HG03521 (cell line): Measurements from ENCODE around the gene RASGEF1C.

Experiments used
- ATAC-seq: cut with Tn5 transposase; IDR thresholded peaks from one replicate; pipeline ENCODE4 v1.9.1; 2021; ENCODE audit warnings: mild to moderate bottlenecking, moderate library complexity; ENCODE audit not compliant: unreplicated experiment

RASGEF1C gene

DNA sequence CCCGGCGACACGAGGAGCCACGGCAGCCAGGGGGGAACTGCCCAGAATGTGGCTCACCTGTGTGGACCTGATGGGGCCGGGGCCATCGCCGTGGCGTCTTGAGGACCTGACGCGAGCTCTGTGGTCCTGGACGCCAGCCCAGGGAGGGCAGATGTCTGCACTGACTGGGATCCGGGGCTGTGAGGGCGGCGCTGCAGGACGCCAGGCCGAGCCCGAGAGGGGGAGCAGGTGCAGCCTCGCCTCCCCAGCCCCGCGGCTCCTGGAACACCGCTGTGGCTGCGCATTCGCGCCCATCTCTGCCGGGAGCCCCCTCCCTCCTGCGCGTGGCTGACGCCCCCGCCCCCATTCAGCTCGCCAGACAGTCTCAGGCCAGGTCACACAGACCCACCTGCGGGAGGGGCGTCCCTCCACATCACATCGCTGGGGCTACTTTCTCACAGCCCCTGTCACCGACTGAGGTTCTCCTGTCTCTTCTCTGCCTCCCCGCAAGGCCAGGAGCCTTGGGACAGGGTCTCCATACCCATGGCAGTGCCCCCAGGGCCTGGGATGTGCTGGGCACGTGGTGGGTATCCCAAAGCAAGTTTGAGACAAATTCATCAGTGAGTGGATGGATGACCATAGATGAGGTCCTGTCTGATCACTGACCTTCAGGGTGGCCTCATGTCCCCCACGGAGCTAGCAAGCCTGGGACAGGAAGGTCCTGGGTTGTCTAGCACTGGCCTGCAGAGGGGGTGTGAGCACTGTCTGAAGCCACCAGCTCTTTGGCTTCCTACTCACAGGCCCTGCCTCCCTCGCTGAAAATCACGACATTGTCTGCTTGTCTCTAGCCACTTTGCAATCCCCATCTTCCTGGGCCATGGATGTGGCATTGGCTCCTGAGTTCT, 47.3 kb downstream of the RASGEF1C start:
- no peak for ATAC-seq

DNA sequence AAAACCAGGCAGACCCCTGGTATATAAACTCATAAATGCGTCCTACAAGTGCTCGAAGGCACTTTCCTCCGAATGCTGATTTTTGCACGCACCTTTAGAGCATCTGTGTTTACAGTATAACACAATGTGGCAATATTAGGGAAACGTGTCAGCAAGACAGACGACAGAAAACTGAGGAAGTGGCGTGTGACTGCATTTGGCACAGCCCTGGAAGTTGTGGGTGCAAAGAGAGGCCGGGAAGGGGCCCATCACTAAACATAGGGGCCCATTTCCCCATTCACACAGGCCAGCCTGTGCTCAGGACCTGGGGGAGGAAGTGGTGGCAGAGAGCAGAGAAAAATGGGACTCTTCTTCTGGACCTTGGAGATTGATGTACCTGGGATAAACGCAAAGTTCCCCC, 48.2 kb downstream of the RASGEF1C start:
- no peak for ATAC-seq

DNA sequence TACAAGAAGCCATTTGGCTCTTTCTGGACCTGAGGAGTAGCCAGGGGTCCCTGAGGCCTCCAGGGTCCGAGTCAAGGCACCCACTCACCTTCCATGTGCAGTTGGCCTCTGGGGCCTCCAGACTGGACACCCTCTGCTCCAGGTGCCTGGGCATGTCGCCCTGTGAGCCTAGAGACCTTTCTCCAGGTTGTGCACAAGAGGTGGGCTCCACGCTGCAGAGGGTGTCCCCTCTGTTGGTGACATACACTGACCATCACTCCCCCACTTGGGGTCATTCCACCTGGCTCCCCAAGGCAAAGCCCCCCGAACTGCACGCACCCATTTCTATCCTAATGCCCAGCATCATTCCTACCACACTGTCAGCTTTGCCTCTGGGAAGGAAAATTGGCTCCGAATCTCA, 48.8 kb downstream of the RASGEF1C start:
- no peak for ATAC-seq

DNA sequence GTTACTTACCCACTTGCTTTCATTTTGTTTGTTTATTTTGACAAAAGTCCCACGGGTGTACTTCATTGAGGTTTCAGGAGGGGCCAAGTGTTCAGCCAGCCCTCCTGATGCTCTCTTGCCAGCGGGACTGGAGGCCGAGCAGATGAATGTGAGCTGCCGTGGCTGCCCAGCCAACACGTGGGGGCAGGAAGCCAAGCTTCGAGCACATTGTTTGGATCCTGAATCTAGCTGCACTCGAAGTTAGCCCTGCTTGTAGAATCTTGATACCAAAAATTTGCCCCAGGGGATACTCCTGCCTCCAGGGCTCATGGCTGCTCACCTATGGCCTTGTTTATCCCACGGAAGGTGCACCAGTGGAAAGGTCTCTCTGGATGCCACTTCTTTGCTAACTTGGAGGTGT, 49.3 kb downstream of the RASGEF1C start:
- ATAC-seq = no peak

DNA sequence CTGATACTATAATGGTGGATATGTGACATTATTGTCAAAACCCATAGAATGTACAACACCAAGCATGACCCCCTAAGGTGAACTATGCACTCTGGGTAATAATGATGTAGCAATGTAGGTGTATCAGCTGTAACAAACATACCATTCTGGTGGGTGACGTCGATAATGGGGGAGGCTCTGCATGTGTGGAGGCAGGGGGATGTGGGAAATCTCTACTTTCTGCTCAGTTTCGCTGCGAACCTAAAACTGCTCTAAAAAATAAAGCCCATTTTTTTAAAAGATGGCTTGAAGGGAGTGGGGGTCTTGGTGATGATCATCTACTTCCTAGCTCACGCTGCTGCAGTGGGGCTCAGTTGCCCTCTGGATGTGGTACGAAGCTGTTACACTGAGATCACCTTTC, 51.1 kb downstream of the RASGEF1C start:
- no peak for ATAC-seq

DNA sequence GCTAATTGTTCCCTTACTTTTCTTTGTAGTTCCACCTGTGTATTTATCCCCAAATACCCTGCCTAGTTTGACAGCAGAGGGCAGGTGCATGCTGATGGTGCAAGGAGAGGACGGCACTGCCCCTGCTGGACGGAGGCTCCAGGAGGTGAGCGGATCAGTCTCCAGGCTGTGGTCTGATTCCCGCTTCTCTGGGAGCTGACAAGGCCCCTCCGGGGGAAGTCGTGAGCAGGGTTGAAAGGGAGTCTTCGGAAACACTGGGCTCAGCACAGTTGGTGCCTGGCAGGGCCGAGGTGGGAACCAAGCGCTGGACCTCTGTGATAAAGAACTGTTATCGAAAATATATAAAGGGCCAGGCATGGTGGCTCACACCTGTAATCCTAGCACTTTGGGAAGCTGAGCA, 52.9 kb downstream of the RASGEF1C start:
- ATAC-seq = no peak

DNA sequence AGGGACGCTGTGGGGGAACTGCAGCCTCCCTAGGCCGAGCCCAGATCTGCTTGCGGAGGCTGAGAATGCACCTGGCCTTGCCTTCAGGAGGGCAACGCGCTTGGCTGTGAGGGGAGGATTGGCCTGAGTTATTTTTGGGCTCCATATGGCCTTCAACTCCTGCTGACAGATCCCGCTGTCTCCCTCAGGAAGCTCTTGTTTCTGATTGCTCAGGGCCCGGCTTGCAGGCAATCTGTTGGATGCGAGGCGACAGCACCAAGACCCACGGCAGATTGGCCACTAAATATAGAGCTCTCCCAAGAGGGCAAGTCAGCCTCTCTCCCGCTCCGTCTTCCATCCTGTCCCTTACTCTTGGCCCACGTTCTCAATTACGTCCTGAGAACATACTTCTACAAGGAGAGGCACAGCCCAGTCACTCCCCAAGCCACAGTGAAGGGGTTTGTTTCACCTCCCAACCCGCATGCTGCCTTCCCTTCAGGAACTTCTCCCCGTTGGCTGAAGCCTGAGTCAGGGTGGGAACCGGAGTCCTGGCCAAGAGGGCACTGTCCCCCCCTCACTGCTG, 53.6 kb downstream of the RASGEF1C start:
- no peak for ATAC-seq

DNA sequence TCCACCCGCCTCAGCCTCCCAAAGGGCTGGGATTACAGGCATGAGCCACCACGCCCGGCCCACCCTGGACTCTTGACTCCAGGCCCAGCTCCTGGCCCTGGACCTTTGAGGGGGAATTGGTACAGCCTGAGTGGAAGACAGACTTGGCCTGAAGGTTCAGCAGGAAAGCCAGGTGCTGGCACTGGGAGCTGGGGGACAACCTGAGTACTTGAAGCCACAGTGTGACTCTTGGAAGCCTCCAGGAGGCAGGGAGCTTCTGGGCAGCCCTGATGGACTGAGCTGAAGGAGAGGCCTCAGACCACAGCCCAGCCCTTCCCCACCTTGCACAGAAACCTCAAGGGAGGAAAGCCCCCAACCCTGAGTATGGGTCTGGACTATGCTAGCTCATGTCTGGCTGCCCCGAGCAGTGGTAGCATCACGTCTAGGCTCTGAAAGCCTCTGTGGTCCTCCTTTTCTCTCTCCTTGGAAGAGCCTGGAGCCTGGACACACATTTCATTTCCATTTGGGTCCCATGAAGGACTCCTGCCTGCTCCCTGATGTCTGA, 54.1 kb downstream of the RASGEF1C start:
- ATAC-seq = no peak

DNA sequence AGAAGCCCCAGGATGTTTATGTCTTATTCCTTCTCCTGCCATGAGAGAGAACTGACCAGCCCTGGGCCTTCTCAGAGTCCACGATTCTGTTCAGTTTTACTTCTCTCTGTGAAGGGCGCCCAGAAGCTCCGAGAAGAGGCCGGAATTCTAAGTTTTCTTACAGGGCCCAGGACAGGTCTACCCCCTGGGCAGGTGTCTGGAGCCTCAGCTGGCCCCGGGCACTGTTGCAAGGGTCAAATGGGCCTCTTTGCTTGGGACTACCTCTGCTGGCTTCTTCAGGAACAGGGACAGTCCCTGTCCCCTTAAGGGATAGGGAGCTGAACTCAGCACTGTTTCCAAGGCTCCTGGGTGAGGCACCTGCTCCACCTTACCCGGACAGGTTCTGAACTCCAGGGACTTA, 55.0 kb downstream of the RASGEF1C start:
- no peak for ATAC-seq

DNA sequence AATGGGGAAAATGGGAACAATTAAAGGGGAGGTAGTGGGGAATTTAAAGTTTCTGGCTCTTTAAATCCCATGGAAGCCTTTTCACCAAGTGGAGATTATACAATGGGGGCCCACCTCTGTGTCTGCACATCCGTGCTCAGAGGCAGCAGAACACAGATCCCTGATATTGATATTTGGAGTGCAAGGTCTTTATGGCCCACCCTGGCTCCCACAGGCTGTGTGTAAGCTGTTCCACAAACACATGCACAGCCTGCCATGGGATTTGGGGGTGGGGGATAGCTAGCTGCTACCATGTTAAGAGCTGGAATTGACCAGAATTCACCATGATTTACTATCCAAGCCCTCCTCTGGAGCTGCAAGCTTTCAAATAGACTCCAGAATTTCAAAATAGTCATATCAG, 55.9 kb downstream of the RASGEF1C start:
- no peak for ATAC-seq

DNA sequence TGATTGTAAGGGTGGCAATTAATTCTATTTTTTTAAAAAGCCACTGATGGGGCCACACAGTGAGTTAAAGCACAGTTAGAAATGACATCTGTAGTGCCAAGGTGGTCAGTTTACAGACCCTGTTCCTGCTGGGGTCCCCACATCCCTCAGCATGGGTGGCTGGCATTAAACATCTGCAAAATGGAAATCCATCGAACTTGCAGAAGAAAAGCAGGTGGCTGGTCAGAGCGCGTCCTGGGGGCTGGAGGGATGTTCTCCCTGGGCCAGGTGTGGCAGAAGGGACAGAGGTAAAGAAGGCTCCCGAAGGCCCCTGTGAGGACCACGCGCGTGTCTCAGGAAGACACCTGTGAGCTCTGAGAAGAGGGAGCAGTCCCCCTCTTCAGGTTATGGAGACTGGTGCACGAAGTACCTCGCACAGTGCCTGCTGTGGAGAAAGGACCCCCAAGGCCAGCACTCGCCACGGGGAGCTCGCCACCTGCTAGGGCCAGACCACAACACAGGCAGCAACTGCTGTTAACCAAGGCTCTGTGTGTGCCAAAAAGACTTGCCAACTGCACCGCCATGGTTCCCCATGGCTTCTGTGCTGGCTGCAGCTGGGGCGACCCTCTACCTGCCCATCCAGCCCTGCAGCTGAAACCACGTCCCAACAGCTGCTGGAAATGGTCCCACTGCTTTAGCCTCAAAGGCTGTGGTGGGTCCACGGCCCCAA, 65.2 kb downstream of the RASGEF1C start:
- no peak for ATAC-seq

DNA sequence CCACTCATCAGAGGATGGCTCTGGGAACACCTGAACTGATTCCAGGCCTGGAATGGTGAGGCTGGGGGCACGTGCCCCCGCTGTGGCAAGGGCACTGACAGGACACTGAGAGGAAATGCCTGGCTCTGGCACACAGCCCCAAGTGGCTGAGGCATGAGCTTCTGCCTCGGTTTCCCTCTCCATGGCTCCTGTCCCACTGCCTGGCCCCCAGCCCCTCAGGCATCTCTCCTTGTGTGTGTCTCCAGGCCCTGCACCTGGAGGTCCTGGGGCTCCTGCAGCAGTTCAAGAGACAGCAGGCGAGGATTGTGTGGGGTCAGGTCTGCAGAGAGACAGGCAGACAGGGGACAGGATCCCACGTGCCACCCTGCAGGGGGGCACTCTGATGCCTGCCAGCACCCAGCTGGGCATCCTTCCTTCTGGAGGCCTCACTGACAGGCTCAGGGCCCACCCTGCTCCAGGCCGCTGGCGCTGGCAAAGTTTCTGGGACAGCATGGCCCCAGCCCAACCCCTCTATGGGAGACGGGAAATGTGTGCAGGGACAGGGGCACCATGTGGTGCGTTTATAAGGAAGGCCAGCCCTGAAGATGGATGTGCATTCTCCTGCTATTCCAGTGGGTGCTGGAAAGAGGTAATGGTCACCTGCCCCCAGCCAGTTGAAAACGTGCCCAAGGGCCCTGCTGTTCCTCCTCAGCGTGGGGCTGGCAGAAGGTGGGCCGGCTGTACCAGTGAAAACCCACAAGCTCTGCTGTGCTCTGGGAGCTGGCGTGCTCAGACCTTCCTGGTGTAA, 66.0 kb downstream of the RASGEF1C start:
- no peak for ATAC-seq

DNA sequence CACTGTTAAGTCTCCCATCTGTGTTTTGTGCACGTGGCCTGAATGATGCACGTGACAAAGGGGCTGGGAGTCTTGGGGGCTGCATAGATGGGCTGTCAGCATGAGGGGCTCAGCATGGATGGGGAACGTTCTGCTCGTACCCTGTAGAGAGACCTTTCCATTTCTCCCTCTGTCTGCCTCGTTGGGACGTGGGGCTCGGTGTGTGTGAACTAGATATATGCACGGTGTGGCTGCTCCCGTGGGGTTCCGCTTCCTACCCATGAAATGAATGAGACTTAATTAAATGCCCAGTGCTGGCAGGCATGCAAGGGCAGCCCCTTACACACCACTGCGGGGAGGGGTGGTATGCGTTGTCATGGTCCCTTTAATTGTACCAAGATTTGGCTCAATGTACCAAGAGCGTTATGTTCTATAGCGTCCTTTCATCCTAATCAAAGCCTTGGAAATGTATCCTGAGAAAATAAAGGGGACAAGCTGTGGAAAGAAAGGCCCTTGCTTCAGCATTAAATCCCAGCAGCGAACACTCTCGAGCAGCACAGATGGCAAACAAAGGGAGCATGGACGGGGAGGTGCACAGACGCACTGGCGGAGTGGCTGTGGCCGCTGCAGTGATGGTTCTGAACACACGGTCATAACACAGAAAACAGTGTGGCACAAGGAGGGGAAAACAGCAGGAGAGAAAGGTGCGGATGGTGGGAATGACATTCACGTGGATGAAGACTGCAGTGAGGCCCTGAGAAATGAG, 66.8 kb downstream of the RASGEF1C start:
- ATAC-seq = no peak

DNA sequence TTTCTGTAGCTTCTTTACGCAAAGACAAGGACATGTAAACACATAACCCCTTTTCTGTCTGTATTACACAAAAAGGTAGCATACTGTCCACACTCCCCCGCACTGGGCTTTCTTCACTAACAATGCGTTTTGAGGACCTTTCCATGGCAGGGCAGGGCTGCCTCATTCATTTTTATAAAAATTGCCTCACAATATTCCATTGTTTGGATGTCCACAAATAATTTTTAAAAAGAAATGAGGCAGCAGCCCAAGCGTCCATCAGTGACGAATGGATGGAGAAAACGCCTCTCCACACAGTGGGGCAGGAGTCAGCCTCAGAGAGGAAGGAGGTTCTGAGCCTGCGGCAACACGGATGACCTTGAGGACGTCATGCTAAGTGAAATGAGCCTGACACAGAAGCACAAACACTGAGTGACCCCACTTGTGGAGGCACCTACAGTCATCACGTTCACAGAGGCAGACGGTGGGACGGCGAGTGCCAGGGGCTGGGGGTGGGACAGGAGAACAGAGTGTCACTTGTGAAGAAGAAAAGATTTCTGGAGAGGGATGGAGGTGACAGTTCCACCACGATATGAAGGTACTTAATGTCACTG, 67.8 kb downstream of the RASGEF1C start:
- ATAC-seq = no peak

DNA sequence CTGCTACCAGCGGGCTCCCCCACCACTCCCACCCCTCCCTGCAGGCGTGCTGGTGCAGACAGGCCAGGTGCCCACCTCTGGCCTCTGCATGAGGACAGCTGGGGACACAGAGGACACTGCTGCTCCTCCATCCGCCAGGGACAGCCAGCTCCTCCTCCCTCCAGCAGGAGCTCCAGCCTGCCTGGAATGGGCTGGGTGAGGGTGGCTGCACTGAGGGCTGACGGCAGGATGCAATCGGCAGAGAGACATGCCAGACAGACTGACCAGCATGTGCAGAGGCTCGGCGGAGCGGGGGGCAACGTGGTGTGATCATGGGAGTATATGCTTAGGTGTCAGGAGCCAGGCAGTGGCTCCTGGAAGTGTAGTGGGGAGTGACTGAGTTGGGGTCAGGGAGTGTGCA, 68.4 kb downstream of the RASGEF1C start:
- ATAC-seq = no peak

DNA sequence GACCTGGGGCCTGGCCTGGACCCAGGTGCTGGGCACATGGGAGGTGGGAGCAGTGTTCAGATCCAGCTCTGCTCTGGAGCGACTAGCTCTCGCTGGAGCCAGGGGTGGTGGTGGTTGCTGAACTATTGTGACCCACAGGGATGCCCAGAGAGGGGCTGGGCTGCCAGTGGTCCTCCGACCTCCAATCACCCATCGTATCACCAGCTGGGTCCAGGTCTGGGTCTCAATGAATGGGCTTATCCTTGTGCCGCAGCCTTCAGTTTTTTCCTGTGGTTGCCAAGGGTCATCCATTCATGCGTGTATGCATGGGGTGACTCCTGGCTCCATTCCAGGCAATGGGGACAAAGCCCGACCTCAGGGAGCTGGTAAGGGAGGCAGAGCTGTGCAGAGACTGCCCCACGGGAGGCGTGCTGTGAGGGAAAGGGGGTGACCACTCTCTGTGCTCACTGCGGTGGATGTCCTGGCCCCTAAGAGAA, 68.9 kb downstream of the RASGEF1C start:
- no peak for ATAC-seq

DNA sequence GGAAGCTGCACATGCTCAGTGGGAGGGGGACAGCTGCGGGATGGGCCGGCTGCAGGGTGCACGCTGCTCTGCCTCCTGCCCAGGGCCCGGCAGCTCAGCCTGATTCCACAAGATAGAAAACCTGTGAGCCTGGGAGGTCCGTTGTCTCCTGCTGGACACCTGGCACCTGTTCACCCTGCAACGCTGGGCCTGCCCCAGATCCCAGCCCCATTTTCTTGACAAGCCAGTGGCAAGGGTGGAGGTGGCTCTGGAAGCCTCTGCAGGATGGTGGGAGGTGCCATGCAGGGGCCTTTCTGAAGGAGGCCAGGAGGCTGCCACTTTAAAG, 69.3 kb downstream of the RASGEF1C start:
- no peak for ATAC-seq

DNA sequence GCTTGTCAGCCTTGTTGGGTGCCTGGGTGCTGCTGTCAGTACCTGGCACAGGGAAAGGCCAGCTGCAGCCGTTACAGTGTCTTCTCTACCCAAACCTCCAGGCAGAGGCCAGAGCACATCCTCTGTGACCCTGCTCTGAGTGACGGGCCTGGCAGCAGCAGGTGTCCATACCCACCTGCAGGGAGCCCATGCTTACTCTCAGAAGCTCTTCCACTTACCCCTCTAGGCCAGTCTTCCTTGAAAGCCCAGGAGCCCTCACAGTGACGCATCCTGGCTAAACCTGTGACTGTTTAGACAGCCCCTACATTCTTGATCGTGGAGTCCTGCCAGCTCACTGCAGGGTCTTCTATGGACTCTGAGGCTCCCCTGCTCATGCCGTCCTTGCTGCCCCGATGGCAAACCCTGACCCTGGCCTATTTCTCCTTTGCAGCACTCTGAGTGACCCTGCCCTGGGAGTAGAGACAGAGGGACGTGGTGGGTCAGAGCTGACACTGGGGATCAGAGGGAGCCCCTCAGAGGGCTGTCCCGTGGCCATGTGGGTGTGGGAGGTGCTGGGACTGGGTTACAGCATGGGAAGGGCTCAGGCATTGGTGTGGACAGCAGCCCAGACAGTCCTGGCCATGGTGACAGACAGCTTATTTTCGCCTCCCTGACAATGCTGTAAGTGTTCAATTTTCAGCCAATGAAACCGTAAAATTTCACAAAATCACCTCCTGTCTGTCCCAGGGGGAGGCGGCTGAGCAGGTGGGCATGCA, 69.9 kb downstream of the RASGEF1C start:
- ATAC-seq = no peak
